Testis (tissue), 2 donors: Measurements from ENCODE around the gene CACNB4.

Experiments
- CTCF ChIP-seq, 3 experiments: fragments of 450-650 bp in 2 of 3; fragments of 200-600 bp in 1 of 3; sonication (generic) in 1 of 3; IDR thresholded peaks; one replicate each; pipeline ENCODE4 v1.5.1; 2016 to 2019; ENCODE audit warnings: antibody characterized with exemption in 3 of 3, mild to moderate bottlenecking in 2 of 3, moderate library complexity in 1 of 3
- POLR2A ChIP-seq: fragments of 450-650 bp; IDR thresholded peaks from one replicate; pipeline ENCODE4 v1.6.1; 2017; ENCODE audit warnings: antibody characterized with exemption, mild to moderate bottlenecking, moderate library complexity

- no peak for TF ChIP-seq CTCF (IDR thresholded peaks at IDR 0.05)
- no peak for TF ChIP-seq POLR2A
Measured at GRCh38 chr2:151805961-151806360, 292.9 kb downstream of the CACNB4 start.
